K562 (cell line): ENCODE data around the gene SLC1A1. TPM values are rescaled to one million over a fixed set of nuclear protein-coding genes. Genes with fewer than 3 reads are reported as not detected.

Source experiments
- ATAC-seq: fragments of 200-7000 bp; cut with Tn5 transposase; 3 replicates; pipeline ENCODE4 v1.9.1; 2020; ENCODE audit warnings: moderate library complexity
- BruUV-seq: library from RNA; stranded (reverse); fragments of 400-500 nt; replicated peaks from 2 replicates; lab custom pipeline; 2021; lab: Mats Ljungman, UMichigan
- CTCF ChIA-PET: fragments of 300-600 bp; formaldehyde crosslinking; extraction: SDS; loops from one replicate; lab custom pipeline; 2021; ENCODE audit warnings: low intra/inter-chr PET ratio; lab: Yijun Ruan, JAX
- POLR2A ChIA-PET: fragments of 300-600, 350-650 bp; sonication (Branson Sonifier 250); formaldehyde crosslinking; extraction: SDS; loops from one replicate; lab custom pipeline; 2021; ENCODE audit warnings: antibody characterized with exemption, inconsistent platforms; lab: Yijun Ruan, JAX
- DNase-seq, 4 experiments: peaks; one replicate each; pipeline versions ENCODE4 v3.0.0 to v3.0.0-alpha.2; 2011 to 2018; ENCODE audit warnings: low spot score in 3 of 4, mixed read lengths in 3 of 4; ENCODE audit errors: extremely low read depth in 1 of 4
- FAIRE-seq: peaks from 2 replicates; lab custom pipeline; 2011; peaks lifted over from hg19 to GRCh38; lab: Jason Lieb, UNC
- H2AFZ ChIP-seq: 2 replicates; pipeline ENCODE4 v1.6.0; 2011; ENCODE audit warnings: low read depth, low read length, control low read depth, inconsistent platforms
- H3K27ac ChIP-seq: fragments of 200-600 bp; 3 replicates; pipeline ENCODE4 v1.8.0; 2011; ENCODE audit warnings: low read depth, mild to moderate bottlenecking, control low read depth, inconsistent platforms, low read length, moderate library complexity, mixed read lengths; ENCODE audit errors: extremely low read depth
- H3K27me3 ChIP-seq, 2 experiments: fragments of 300-600 bp in 1 of 2; 2 replicates in 1 of 2; 3 replicates in 1 of 2; pipeline versions ENCODE4 v1.6.0 to v1.8.0; 2011; ENCODE audit warnings: inconsistent platforms in 2 of 2, low read length in 2 of 2, mild to moderate bottlenecking in 1 of 2, mixed read lengths in 1 of 2, moderate library complexity in 1 of 2; ENCODE audit not compliant: control insufficient read depth in 2 of 2, insufficient read depth in 2 of 2
- H3K36me3 ChIP-seq: fragments of 300-600 bp; 3 replicates; pipeline ENCODE4 v1.8.0; 2011; ENCODE audit warnings: mild to moderate bottlenecking, low read length, inconsistent platforms; ENCODE audit not compliant: control insufficient read depth, insufficient read depth
- H3K4me1 ChIP-seq, 2 experiments: fragments of 200-600 bp in 1 of 2; replicated peaks in 1 of 2; 2 replicates in 1 of 2; 3 replicates in 1 of 2; pipeline versions ENCODE4 v1.5.1 to v1.8.0; 2011; ENCODE audit warnings: inconsistent platforms in 2 of 2, low read length in 2 of 2, mild to moderate bottlenecking in 1 of 2, mixed read lengths in 1 of 2, moderate library complexity in 1 of 2; ENCODE audit not compliant: control insufficient read depth in 2 of 2, insufficient read depth in 2 of 2
- H3K4me2 ChIP-seq: 2 replicates; pipeline ENCODE4 v1.6.1; 2011; ENCODE audit warnings: low read length, control low read depth, inconsistent platforms, mixed read lengths; ENCODE audit not compliant: insufficient read depth
- H3K4me3 ChIP-seq: fragments of 200-600 bp; sonication (generic), shearing (Covaris generic); 2 replicates; pipeline ENCODE4 v1.5.1; 2016; ENCODE audit warnings: control low read depth, inconsistent platforms
- H3K79me2 ChIP-seq: fragments of 200-600 bp; 3 replicates; pipeline ENCODE4 v1.8.0; 2011; ENCODE audit warnings: low read length, inconsistent platforms; ENCODE audit not compliant: control insufficient read depth, insufficient read depth
- H3K9ac ChIP-seq, 2 experiments: 2 replicates each; pipeline versions ENCODE4 v1.6.0 to v1.6.1; 2011; ENCODE audit warnings: low read depth in 2 of 2, low read length in 2 of 2, control low read depth in 1 of 2, inconsistent platforms in 1 of 2, mild to moderate bottlenecking in 1 of 2, mixed read lengths in 1 of 2; ENCODE audit not compliant: insufficient read depth in 1 of 2
- H3K9me1 ChIP-seq: one replicate; pipeline ENCODE4 v1.6.0; 2011; ENCODE audit warnings: inconsistent platforms, mild to moderate bottlenecking, low read length, moderate library complexity; ENCODE audit not compliant: control insufficient read depth, insufficient read depth
- H3K9me3 ChIP-seq: replicated peaks from 2 replicates; pipeline ENCODE4 v1.5.1; 2011; ENCODE audit warnings: low read depth, low read length, inconsistent platforms; ENCODE audit not compliant: control insufficient read depth, insufficient read depth
- H4K20me1 ChIP-seq: replicated peaks from 2 replicates; pipeline ENCODE4 v1.6.1; 2011; ENCODE audit warnings: low read length, inconsistent platforms, mixed read lengths; ENCODE audit not compliant: control insufficient read depth, insufficient read depth
- ATF6 ChIP-seq: sonication (generic); formaldehyde crosslinking; IDR thresholded peaks from 2 replicates; pipeline ENCODE4 v1.4.0; 2020; ENCODE audit warnings: mild to moderate bottlenecking, missing genetic modification reagents
- BCLAF1 ChIP-seq, 2 experiments: fragments of 450-650 bp in 1 of 2; IDR thresholded peaks; 2 replicates each; pipeline ENCODE4 v1.6.1; 2011 to 2017; ENCODE audit warnings: low read depth in 2 of 2, antibody characterized with exemption in 1 of 2, borderline replicate concordance in 1 of 2, low read length in 1 of 2, mild to moderate bottlenecking in 1 of 2, mixed read lengths in 1 of 2; ENCODE audit not compliant: control insufficient read depth in 1 of 2
- FOSL1 ChIP-seq: fragments of 200-800 bp; sonication (Bioruptor generic); conservative IDR thresholded peaks from 2 replicates; pipeline ENCODE4 v1.6.1; 2016; ENCODE audit warnings: missing genetic modification characterization, missing compliant biosample characterization
- MAFF ChIP-seq: IDR thresholded peaks from 2 replicates; pipeline ENCODE4 v1.6.1; 2012; ENCODE audit warnings: low read length, improper control_type of control experiment
- MAX ChIP-seq: sonication (generic); formaldehyde crosslinking; IDR thresholded peaks from 2 replicates; pipeline ENCODE4 v1.9.0; 2022; ENCODE audit warnings: mild to moderate bottlenecking, missing genetic modification reagents
- PURB ChIP-seq: sonication (generic); formaldehyde crosslinking; IDR thresholded peaks from 2 replicates; pipeline ENCODE4 v1.9.0; 2021; ENCODE audit warnings: low read depth, mild to moderate bottlenecking, missing genetic modification reagents
- RBM17 ChIP-seq: fragments of 200-400 bp; formaldehyde crosslinking; IDR thresholded peaks from 2 replicates; pipeline ENCODE4 v1.6.1; 2017; ENCODE audit warnings: low read depth, mild to moderate bottlenecking, low read length, borderline replicate concordance
- ZBED1 ChIP-seq: IDR thresholded peaks from 2 replicates; pipeline ENCODE4 v1.6.1; 2014
- ZFX ChIP-seq: sonication (generic); formaldehyde crosslinking; IDR thresholded peaks from 2 replicates; pipeline ENCODE4 v1.8.0; 2022; ENCODE audit warnings: mild to moderate bottlenecking, missing genetic modification reagents, moderate library complexity
- WGBS: fragments of 100-300 bp; shearing (Covaris generic); methylation state at CpG from one replicate; pipeline ENCODE4 v1.1.6; 2016; ENCODE audit warnings: low coverage, mixed read lengths; ENCODE audit not compliant: insufficient coverage; ENCODE audit errors: missing lambda C conversion rate; 5-methylcytosine and 5-hydroxymethylcytosine counted together
- in situ Hi-C: fragments of 300-500 bp; cut with MboI; formaldehyde crosslinking; loops from 4 replicates; pipeline ENCODE4 v1.15.0; 2018; ENCODE audit warnings: inconsistent platforms, mixed read lengths
- intact Hi-C: fragments of 100-400 bp; cut with micrococcal nuclease; formaldehyde crosslinking; loops from 2 replicates; pipeline ENCODE4 v1.14.2; 2022
- polyA plus RNA-seq, 8 experiments: library from polyadenylated mRNA; depleted of rRNA in 4 of 8; stranded (reverse) in 5 of 8; unstranded in 3 of 8; fragments of >200 nt; fragmentation: Nextera tagmentation in 2 of 8; fragmentation: Illumina TruSeq in 1 of 8; extraction: Ambion mirVana in 2 of 8; extraction: Trizol in 1 of 8; gene quantifications; 2 replicates each; pipeline versions ENCODE4 v1.2.1 to v1.2.3, GENCODE V29; 2011 to 2014; ENCODE audit warnings: inconsistent platforms in 1 of 8, missing spikeins in 1 of 8
- total RNA-seq, 7 experiments: library from RNA; depleted of rRNA in 6 of 7; stranded (reverse); fragments of >200 nt in 6 of 7; fragmentation: Illumina TruSeq in 2 of 7; extraction: Trizol in 2 of 7; gene quantifications; 2 replicates each; pipeline versions ENCODE4 v1.2.1 to v1.2.3, GENCODE V29; 2011 to 2021; ENCODE audit warnings: low replicate concordance in 1 of 7

SLC1A1 gene
- total and polyA plus RNA-seq, 9 of the 15 experiments (the other 6 are each of a cell fraction or from before 2014, with no cell fraction given): 0.11 to 0.16 TPM; not detected in 7

- no peak for TF ChIP-seq ATF6 (CRISPR knock-in tag)
These were observed 91.7 kb downstream of the SLC1A1 start (continued) for GRCh38 chr9:4581861-4582565.

- 2% methylated on average over 12 of the region's 12 CpGs for WGBS
- no peaks in the 10 kb centered on the region; the same call in 1 of the 2 replicates for H4K20me1 ChIP-seq
- no peak overlapping the region for H3K4me2 ChIP-seq
- peaks cover 0 to 5% of the 10 kb centered on the region in 2 experiments; a peak in 1 of 5 replicates for H3K27me3 ChIP-seq
- H3K4me3 ChIP-seq: no peak overlapping the region
- FAIRE-seq (no peak), DNase-seq (no peak), ATAC-seq (no peak)
- H3K79me2 ChIP-seq: no peaks in the 10 kb centered on the region
- no peaks in the 10 kb centered on the region for H3K9me1 ChIP-seq
- no peak overlapping the region; a peak in 1 of 4 replicates for H3K9ac ChIP-seq
- CTCF ChIA-PET: no interaction called here
- H3K4me1 ChIP-seq: no peaks in the 10 kb centered on the region
- H2AFZ ChIP-seq: no peak overlapping the region
- no TSS peak for BruUV-seq
- H3K36me3 ChIP-seq: no peaks in the 10 kb centered on the region
- in situ Hi-C loops: no loop called here
- POLR2A ChIA-PET: interaction anchor here (0.6 to 0.9 kb wide), 2 partner anchors 13 to 1250 kb away, joined by 3 read pairs; partner anchors contain the start of gene ERMP1
- intact Hi-C loops: no loop called here
- H3K9me3 ChIP-seq: no peaks in the 10 kb centered on the region
- H3K27ac ChIP-seq: no peak overlapping the region
- TF ChIP-seq FOSL1 (tag): no peak
- no peak for TF ChIP-seq RBM17
- no peak for TF ChIP-seq MAFF
- no peak for TF ChIP-seq ZFX
- no peak for TF ChIP-seq MAX
- no peak for TF ChIP-seq ZBED1
- TF ChIP-seq PURB (CRISPR knock-in tag): no peak
- TF ChIP-seq BCLAF1 (IDR thresholded peaks at IDR 0.05; ENCODE audit: borderline replicate concordance in 1 of 2, control insufficient read depth in 1 of 2, low read depth in 2 of 2, low read length in 1 of 2): no peak
These were observed 92.7 kb downstream of the SLC1A1 start for GRCh38 chr9:4583001-4583400.
